D721Med (cell line): Measurements from ENCODE around the gene C9orf50.

Source experiments
- DNase-seq: peaks from one replicate; pipeline ENCODE4 v3.0.0; 2011; ENCODE audit warnings: low spot score; ENCODE audit not compliant: insufficient read length
- FAIRE-seq: peaks from 2 replicates; lab custom pipeline; 2011; peaks lifted over from hg19 to GRCh38; lab: Jason Lieb, UNC
- TF ChIP-seq, protein P1 (sequence below): IDR thresholded peaks from 2 replicates; pipeline ENCODE4 v1.5.1; 2012; ENCODE audit warnings: mild to moderate bottlenecking, control low read depth; ENCODE audit not compliant: insufficient read depth; ENCODE audit errors: missing control alignments

The C9orf50 gene

DNA sequence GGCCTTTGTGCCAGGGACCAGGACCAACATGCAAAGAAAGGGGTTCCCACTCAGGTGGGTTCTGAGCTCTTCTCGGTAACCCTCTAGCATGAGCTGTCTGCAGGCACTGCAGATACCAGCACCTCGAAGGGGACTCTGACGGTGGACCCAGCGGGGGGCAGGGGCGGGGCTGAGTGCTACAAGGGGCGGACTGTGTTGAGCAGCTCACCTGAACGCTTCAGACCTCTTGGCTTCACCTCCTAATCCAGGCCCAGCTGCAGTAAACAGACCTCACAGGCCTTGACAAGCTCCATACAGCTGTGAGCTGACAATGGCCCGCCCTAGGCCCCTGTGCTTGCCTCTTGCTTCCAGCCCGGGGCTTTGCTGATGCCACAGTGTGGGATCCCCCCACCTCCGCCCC, 48.4 kb downstream of the C9orf50 start:
- TF ChIP-seq, protein P1, sequence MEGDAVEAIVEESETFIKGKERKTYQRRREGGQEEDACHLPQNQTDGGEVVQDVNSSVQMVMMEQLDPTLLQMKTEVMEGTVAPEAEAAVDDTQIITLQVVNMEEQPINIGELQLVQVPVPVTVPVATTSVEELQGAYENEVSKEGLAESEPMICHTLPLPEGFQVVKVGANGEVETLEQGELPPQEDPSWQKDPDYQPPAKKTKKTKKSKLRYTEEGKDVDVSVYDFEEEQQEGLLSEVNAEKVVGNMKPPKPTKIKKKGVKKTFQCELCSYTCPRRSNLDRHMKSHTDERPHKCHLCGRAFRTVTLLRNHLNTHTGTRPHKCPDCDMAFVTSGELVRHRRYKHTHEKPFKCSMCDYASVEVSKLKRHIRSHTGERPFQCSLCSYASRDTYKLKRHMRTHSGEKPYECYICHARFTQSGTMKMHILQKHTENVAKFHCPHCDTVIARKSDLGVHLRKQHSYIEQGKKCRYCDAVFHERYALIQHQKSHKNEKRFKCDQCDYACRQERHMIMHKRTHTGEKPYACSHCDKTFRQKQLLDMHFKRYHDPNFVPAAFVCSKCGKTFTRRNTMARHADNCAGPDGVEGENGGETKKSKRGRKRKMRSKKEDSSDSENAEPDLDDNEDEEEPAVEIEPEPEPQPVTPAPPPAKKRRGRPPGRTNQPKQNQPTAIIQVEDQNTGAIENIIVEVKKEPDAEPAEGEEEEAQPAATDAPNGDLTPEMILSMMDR, result no peak
- DNase-seq (no peak), FAIRE-seq (no peak)

DNA sequence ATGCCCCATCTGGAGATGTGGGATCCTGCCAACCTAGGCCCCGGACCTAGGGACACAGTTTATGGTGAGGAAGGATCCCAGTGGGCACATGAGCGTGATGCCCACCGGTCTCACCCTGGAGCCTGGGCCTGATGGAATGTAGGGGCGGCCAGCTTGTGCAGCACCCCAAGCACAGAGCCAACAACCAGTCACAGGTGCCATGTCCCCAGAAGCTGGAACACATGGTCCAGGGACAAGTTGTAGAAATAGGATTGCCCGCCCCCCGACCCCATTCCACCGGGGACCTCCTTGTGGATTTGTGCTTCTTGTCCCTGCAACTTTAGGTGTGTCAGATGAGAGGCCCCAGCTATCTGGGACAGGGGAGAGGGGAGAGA, 48.9 kb downstream of the C9orf50 start:
- no peak for DNase-seq
- no peak for FAIRE-seq
- TF ChIP-seq, protein P1, result no peak

DNA sequence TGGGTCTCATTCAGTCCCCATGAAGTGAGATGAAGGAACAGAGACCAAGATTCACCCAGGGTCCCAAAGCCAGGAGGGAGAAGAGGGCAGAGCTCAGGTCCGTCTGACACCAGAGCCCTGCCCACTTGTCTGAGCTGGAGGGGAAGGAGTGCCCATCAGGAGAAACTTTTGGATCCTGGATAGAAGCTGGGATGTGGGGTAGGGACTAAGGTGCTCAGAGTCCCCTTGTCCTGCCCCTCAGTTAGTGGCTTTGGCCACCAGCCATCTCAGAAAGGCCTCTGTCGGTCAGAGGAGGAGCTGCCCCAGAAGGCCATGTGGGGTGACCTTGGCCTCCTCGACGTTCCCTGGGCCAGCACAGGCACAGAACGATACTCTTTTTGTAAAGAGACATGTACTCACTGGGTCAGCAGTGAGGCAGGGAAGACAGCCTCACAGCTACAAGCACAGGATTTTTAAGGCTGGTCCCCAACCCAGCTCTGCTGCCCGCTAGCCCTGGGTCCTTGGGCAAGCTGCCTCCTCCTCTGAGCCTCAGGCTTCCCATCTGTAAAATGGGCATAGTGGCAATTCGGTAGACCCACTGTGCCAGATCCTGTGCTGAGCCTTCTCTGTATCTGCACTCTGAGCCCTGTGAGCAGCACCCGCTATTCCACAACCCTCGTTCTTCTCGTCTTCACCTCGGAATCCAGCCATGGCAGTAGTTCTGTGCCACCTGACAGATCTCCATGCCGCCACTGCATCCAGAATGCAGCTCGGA, 49.4 kb downstream of the C9orf50 start:
- no peak for FAIRE-seq
- TF ChIP-seq, protein P1, result no peak

DNA sequence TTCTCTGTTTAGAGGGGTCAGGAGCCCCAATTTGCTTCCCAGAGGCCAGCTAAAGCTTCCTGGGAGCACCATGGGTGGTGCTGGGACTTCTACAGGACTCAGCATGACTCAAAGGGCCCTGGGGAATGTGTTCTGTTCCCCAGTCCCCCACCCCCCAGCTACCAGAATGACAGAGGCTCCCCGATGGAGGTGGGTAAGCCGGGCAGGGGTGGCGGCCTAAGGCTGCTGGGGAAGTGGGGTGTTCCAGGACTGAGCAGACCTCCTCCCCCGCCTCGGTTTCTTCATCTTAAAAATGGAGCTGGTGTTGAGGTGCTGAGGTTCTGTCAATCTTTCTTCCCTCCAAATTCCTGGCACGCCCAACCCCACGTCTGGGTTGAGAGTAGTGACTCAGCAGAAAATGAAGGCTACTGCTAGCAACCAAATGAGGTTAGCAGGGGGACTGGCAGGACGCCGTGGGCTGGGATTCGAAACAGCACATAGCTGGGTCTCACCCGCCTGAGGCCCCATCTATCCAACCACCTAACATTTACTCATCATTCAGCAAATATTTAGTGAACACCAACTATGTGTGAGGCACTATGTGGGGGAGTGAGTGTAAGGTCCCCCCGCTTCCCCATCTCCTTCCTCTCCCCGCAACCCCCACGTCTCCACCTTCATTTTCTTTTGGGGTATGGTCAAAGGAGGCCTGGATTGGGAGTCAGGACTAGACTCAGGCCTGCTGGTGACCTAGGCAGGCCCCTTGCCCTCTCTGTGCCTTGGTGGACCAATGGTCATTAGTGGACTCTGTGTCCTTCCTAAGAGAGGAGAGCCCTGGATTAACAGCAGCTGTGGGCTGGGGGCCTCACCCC, 50.2 kb downstream of the C9orf50 start:
- DNase-seq (no peak), FAIRE-seq (no peak)
- TF ChIP-seq, protein P1, result no peak

More for the DNA sequence above, 49.4 kb downstream of the C9orf50 start:
- DNase-seq, result no peak

DNA sequence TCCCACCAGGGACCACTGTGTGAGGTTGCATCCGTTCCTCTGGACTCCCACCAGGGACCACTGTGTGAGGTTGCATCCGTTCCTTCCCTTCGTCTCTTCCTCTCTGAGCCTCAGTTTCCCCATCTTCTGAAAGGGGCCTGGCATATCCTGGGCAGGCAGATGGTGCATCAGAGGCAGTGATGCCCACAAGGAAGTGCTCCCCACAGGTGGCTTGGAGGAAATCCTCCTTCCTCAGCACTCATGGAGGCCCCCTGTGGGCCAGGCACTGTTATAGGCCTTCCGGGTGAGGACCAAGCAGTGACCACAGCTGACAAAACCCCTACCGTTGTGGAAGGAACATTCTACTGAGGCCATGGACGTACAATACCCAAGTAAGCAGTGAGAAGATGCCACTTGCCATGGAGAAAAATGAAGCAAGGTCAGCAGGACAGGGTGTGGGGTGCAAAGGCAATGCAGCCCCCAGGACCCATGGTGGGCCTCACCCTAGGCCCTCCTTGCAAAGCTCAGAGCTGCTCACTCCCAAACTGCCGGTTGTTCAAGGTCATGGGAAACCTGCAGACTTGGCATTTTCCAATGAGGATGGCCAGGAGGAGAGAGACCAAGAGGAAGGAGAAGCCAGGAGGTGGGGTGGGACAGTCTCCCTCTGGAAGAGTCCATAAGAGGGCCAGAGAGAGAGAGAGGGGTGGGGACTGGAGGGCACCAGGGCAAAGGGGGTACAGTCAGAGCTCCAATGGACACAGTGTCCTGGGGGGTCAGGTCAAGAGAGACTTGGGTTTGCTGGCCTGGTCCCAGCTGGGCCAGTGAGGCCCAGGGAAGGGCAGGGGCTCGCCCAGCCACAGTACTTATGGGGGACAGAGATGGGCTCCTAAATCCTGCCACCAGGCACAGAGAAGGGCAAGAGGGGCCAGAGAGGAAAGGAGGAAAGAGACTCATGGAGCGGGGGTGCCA, 51.1 kb downstream of the C9orf50 start:
- DNase-seq, result no peak
- TF ChIP-seq, protein P1, result no peak
- no peak for FAIRE-seq

DNA sequence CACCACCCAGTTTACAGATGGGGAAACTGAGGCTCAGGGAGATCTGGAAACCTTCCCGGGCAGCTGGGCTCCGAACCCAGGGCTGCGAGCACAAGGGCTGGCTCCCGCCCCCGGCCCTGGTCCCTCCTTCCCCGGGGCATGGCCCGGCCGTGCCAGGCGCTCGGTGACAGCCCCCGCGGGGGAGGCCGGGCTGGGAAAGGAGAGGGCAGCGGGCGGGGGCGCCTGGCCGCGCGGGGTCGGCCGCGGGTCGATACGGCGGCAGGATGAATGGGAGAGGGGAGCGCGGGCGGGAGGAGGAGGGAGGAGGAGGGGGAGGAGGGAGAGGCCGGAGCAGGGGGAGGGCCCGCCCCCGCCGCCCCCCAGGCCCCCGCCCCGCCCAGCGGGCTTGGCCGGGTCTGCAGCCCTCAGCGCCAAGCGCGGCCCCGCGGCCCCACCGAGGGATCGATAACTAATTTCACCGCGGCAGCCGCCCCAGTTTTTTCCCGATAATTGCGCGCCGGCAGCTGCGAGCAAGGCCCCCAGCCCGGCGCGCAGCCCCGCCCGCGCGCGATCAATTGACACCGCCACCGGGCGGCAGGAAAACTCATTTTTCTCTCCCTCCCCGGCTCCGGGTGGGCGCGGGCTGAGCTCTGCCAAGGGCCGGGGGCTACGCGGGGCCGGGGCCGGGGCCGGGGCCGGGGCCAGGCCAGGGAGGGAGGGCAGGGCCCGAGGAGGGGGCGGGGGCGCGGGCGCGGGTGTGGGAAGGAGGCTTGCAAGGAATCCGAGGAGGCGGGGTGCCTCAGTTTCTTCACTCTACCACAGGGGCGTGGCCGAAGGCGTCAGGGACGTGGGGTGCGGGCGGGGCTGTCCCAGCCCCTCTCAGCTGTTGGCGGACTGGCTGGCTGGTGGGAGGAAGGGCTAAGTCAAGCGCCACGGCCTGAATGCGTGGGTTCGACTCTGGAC, 52.1 kb downstream of the C9orf50 start:
- TF ChIP-seq, protein P1, result no peak
- FAIRE-seq (no peak), DNase-seq (peak; percentile 67)
